ENCODE results near the gene DSCAML1.
"Not testable (repeated sequence)": the region's sequence is repeated elsewhere in the genome, so short reads cannot be mapped to it uniquely, and the experiment has no call there.

DSCAML1 gene

DNA sequence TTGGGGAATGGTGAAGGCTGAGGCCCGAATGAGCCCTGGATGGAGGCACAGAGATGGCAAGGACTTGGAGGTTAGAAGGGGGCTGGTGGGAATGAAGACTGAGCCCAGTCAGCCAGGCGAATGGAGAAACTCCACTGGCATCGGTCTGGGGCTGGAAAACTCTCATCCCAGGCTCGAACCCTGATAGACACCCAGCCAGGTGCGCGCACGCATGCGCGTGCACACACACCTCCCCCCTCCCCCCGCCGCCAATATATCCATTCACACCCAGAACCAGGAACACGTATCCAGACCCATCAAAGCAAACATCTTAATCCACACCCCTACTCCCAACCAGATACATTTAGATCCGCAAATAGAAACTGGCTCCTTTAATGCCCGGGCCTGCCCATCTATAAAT lies 330.1 kb downstream of the DSCAML1 start:
- no peak for DNase-seq (ENCODE audit: low spot score)

DNA sequence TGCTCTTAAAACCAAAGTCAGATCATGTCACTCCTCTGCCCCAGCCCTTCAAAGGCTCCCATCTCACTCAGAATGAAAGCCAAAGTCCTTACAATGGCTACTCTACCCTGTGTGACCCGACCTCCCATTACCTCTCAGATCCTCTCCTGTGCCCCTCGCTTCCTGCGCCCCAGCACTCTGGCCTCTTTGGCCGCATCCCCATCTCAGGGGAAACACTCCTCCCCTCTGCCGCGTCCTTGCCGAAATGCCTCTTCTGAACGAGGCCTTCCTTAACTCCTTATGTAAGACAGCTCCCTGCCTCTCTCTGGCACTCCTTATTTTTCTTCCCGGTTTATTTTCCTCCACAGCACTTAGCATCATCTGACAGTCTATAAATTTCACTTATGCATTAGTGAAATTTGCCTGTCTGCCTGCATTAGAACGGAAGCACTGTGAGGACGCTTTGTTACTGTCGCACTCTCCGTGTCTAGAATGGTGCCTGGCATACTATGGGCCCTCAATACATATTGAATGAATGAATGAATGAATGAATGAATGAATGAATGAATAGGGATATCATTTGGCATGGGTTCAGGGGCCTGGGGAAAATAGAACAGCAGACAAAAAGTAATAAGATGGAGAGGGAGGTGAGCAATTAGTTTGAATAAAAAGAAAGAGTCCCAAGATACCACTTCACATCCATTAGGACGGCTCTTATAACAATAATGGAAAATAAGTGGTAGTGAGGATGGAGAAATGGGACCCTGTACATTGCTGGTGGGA lies 331.6 kb downstream of the DSCAML1 start:
- no peak for DNase-seq (ENCODE audit: low spot score)

DNA sequence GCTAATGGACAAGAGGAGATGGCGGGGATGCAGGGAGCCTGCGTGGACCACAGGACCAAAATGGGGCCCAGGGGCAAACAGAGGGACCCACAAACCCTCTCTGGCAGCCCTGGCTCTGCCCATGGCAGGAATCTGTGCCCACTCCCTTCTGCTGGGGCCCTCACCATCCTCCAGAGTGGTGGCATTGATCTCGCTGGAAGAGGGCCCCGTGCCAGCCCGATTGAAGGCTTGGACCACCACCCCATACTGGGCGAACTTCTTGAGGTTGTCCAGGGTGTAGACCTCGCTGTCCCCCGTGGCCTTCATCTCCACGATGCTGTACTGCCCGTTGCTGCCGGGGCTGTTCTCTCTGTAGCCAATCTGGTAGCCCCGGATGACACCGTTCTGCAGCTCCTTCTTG lies 332.2 kb downstream of the DSCAML1 start:
- no peak for DNase-seq (ENCODE audit: low spot score)

- DNase-seq (ENCODE audit: low spot score), result no peak
These were observed 334.2 kb downstream of the DSCAML1 start for GRCh38 chr11:117462864-117463247.

- no peak for DNase-seq (ENCODE audit: low spot score)
These were observed 334.7 kb downstream of the DSCAML1 start for GRCh38 chr11:117462183-117462863.

- DNase-seq (ENCODE audit: low spot score), result no peak
These were observed 335.4 kb downstream of the DSCAML1 start for GRCh38 chr11:117461396-117462182.

DNA sequence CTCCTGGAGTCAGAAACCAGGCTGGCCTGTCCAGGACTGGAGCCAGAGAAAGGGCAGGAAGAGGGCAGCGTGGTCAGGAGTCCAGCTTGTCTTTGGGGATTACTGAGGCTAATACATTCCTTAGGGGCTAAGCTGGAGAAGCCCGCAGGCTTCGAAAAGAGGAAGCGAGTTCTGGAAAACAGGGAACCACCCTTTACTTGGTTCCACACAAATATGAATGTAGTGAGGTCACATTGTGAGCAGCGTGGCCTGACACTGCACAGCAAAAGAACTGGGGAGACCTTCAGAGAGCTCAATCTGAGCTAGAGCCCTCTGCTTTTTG lies 337.1 kb downstream of the DSCAML1 start:
- no peak for DNase-seq (ENCODE audit: low spot score)

- no peak for DNase-seq (ENCODE audit: low spot score)
These were observed 337.7 kb downstream of the DSCAML1 start for GRCh38 chr11:117459123-117459978.

DNA sequence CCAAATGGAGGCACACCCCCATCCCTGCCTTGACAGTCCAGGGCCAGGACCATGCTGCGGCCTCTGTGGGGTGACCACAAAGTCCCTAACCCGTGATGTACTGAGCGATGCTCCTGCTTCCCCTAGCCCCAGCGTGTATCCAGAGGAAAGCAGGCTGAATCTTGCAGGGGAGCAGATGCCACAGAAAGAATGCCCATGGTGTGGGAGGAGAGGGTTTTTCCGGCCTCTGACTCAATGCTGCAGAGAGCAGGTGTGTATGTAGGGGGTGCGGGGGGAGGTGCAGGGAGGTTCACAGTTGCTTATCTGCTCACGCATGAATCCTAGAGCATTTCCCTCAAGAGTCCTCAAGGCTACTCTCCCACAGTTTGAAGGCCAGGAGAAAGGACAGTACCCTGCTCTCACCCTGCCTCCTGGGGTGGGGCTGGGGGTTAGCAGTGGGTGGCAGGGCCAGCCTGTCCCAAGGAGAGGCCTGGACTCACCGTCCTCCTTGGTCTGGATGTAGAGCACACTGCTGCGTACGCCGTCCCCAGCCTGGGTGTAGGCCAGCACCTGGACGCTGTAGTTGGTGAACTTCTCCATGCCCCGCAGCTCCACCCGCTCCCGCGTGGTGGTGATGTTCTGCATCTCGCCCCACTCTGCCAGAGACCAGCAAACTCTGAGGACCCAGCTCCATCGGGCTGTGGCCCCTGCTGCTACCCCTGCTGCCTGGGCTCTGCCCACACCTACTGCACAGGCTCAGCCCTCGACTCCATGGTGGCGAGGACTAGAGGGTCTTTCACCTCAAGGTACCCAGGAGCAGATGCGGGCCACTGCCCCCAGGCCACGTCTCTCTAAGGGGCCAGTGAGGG lies 338.5 kb downstream of the DSCAML1 start:
- DNase-seq (ENCODE audit: low spot score), result no peak

GRCh38 chr11:117457835-117458234 lies 339.2 kb downstream of the DSCAML1 start:
- no peak for DNase-seq (ENCODE audit: low spot score)

DNA sequence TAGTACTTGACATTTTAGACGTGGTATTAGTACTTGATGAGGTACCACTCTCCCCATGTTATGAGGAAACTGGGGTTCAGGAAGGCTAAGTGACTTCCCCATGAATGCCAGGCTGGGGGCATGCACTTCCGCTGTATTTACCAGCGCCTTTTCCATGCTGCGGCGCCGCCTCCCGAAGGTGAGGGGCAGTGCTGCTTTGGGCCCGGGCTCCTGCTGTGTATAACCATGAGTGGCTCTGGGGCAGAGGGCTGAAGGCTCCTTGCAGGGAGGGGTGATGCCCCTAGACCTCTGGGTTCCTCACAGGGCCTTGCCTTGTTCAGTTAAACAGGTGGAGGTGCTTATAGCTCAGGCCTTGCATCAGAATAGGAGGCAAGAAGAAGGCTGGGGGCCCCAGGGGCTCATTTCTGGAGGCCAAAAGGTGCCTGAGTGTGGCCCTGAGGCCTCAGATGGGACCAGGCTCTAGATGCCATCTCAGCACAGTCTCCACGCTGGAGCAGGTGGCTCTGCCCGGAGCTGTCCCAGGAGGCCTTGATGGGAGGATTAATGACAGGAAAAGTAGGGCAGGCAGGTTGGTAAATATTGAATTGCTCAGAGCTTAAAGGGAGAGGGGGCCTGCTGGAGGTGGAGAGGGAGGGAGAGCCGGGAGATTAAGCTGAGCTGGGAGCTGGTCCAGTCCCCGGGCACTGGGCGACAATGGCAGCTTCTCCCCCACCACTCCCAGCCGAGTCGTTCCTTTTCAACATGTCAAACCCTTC lies 339.8 kb downstream of the DSCAML1 start:
- no peak for DNase-seq (ENCODE audit: low spot score)

DNA sequence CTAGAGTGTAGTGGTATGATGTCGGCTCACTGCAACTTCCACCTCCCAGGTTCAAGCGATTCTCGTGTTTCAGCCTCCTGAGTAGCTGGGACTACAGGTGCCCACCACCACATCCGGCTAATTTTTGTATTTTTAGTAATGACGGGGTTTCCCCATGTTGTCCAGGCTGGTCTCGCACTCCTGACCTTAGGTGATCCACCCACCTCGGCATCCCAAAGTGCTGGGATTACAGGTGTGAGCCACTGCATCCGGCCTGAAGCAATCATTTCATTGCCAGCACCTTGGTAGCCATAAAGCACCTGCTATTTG lies 340.3 kb downstream of the DSCAML1 start:
- DNase-seq (ENCODE audit: low spot score), result not testable (repeated sequence)

GRCh38 chr11:117456027-117456720 lies 340.8 kb downstream of the DSCAML1 start:
- no peak for DNase-seq (ENCODE audit: low spot score)

- DNase-seq (ENCODE audit: low spot score), result no peak
These were observed 342.5 kb downstream of the DSCAML1 start for GRCh38 chr11:117454564-117454917.

GRCh38 chr11:117453886-117454563 lies 343.0 kb downstream of the DSCAML1 start:
- no peak for DNase-seq (ENCODE audit: low spot score)

- peak; percentile 23 for DNase-seq (ENCODE audit: low spot score)
These were observed 347.8 kb downstream of the DSCAML1 start for GRCh38 chr11:117449111-117449693.

- DNase-seq (ENCODE audit: low spot score), result no peak
These were observed 352.0 kb downstream of the DSCAML1 start for GRCh38 chr11:117444711-117445658.

GRCh38 chr11:117444256-117444655 lies 352.8 kb downstream of the DSCAML1 start:
- no peak for DNase-seq (ENCODE audit: low spot score)

Data from RKO (cell line).